Gastroesophageal sphincter (tissue), 4 donors: ENCODE results near the gene MYLK4. TPM values are rescaled to one million over a fixed set of nuclear protein-coding genes. Genes with fewer than 3 reads are reported as not detected.

Source experiments
- ATAC-seq: fragments of 150-250 bp; one replicate; pipeline ENCODE4 v1.9.1; 2016; ENCODE audit warnings: mild to moderate bottlenecking, moderate library complexity
- H3K27ac ChIP-seq, 4 donors: fragments of 200-600 bp; sonication (generic) in 3 of 4; 1 replicate in 3 of 4; 2 replicates in 1 of 4; pipeline ENCODE4 v1.5.1; 2016 to 2019
- H3K27me3 ChIP-seq: fragments of 200-600 bp; sonication (generic); one replicate; pipeline ENCODE4 v1.5.1; 2019
- H3K36me3 ChIP-seq, 2 donors: fragments of 200-600 bp; sonication (generic); one replicate each; pipeline ENCODE4 v1.5.1; 2019; ENCODE audit warnings: control low read depth in 1 of 2
- H3K4me1 ChIP-seq, 3 donors: fragments of 200-600 bp; sonication (generic); 1 replicate in 2 of 3; 2 replicates in 1 of 3; pipeline ENCODE4 v1.5.1; 2016 to 2019; ENCODE audit warnings: control low read depth in 2 of 3
- H3K4me3 ChIP-seq, 2 donors: fragments of 200-600 bp; sonication (generic); one replicate each; pipeline ENCODE4 v1.5.1; 2019; ENCODE audit warnings: mild to moderate bottlenecking in 1 of 2, moderate library complexity in 1 of 2
- H3K9me3 ChIP-seq, 3 donors: fragments of 200-600 bp; sonication (generic); one replicate each; pipeline ENCODE4 v1.5.1; 2017 to 2019; ENCODE audit warnings: control low read depth in 2 of 3
- CTCF ChIP-seq, 4 experiments: fragments of 200-600 bp in 2 of 4; fragments of 450-650 bp in 2 of 4; sonication (generic) in 1 of 4; IDR thresholded peaks; one replicate each; pipeline ENCODE4 v1.5.1; 2017 to 2019; ENCODE audit warnings: antibody characterized with exemption in 4 of 4, mild to moderate bottlenecking in 2 of 4, moderate library complexity in 2 of 4
- EP300 ChIP-seq: sonication (generic); formaldehyde crosslinking; IDR thresholded peaks from one replicate; pipeline ENCODE4 v1.6.1; 2017; ENCODE audit warnings: antibody characterized with exemption, mild to moderate bottlenecking
- POLR2A ChIP-seq, 2 donors: fragments of 450-650 bp; IDR thresholded peaks; one replicate each; pipeline ENCODE4 v1.6.1; 2017; ENCODE audit warnings: antibody characterized with exemption in 2 of 2, mild to moderate bottlenecking in 2 of 2, moderate library complexity in 1 of 2
- POLR2AphosphoS5 ChIP-seq: sonication (generic); formaldehyde crosslinking; IDR thresholded peaks from one replicate; pipeline ENCODE4 v1.6.1; 2017; ENCODE audit warnings: antibody characterized with exemption
- WGBS, 2 donors: methylation state at CpG; one replicate each; pipeline ENCODE4 v1.1.5; 2018; ENCODE audit warnings: low coverage in 1 of 2; 5-methylcytosine and 5-hydroxymethylcytosine counted together
- total RNA-seq, 4 donors: library from RNA; depleted of rRNA; stranded (reverse); fragments of >200 nt; gene quantifications; one replicate each; pipeline ENCODE4 v1.1.0, GENCODE V29; 2016

MYLK4 gene
- total RNA-seq, 4 donors from 2014 or later = 0.31 to 1.2 (median 0.56) TPM

GRCh38 chr6:2632976-2633584 is 117.6 kb downstream of the MYLK4 start:
- 78 to 79% methylated on average over 6 to 9 of the region's 11 CpGs for WGBS, 2 donors
- ATAC-seq = no peak
- H3K36me3 ChIP-seq = no peaks in the 10 kb centered on the region
- H3K9me3 ChIP-seq = no peaks in the 10 kb centered on the region
- H3K4me3 ChIP-seq = no peak overlapping the region
- peak overlapping the region in 3 of 4 donors; percentile 76 to 83 (median 81) for H3K27ac ChIP-seq
- H3K27me3 ChIP-seq = no peaks in the 10 kb centered on the region
- TF ChIP-seq POLR2A (IDR thresholded peaks at IDR 0.05) = no peak
- no peak for TF ChIP-seq CTCF (IDR thresholded peaks at IDR 0.05)
- TF ChIP-seq EP300 = no peak
- TF ChIP-seq POLR2AphosphoS5 = no peak
- H3K4me1 ChIP-seq = peaks cover 0 to 49% (median 21%) of the 10 kb centered on the region in 3 donors

- no peak overlapping the region for H3K4me3 ChIP-seq
- TF ChIP-seq POLR2AphosphoS5 (peak; percentile 79), CTCF (IDR thresholded peaks at IDR 0.05) (no peak)
- WGBS, 2 donors = 0 to 60% methylated on average over 2 to 4 of the region's 10 CpGs
- H3K9me3 ChIP-seq = no peaks in the 10 kb centered on the region
- no peaks in the 10 kb centered on the region for H3K27me3 ChIP-seq
- H3K4me1 ChIP-seq = peaks cover 0 to 49% (median 21%) of the 10 kb centered on the region in 3 donors
- ATAC-seq = no peak
- H3K27ac ChIP-seq = peak overlapping the region in 3 of 4 donors; percentile 76 to 83 (median 81)
- no peaks in the 10 kb centered on the region for H3K36me3 ChIP-seq
Measured at GRCh38 chr6:2632368-2632767, 118.4 kb downstream of the MYLK4 start.

- peak overlapping the region in 3 of 4 donors; percentile 28 to 46 (median 41) for H3K27ac ChIP-seq
- no peak for ATAC-seq
- 46 to 67% methylated on average over 2 to 11 of the region's 14 CpGs for WGBS, 2 donors
Measured at GRCh38 chr6:2630891-2631571, 119.7 kb downstream of the MYLK4 start.

GRCh38 chr6:2630359-2630758 is 120.4 kb downstream of the MYLK4 start:
- no peaks in the 10 kb centered on the region for H3K36me3 ChIP-seq
- no peak overlapping the region for H3K4me3 ChIP-seq
- no peaks in the 10 kb centered on the region for H3K9me3 ChIP-seq
- ATAC-seq = peak; percentile 6
- H3K27ac ChIP-seq = peak overlapping the region in 2 of 4 donors; percentile 41 to 46
- no peaks in the 10 kb centered on the region for H3K27me3 ChIP-seq
- TF ChIP-seq CTCF (IDR thresholded peaks at IDR 0.05) (no peak), POLR2AphosphoS5 (peak; percentile 89), EP300 (no peak)
- H3K4me1 ChIP-seq = peaks cover 0 to 46% (median 21%) of the 10 kb centered on the region in 3 donors
- WGBS, 2 donors = 44 to 50% methylated on average over 6 of the region's 6 CpGs

More at GRCh38 chr6:2630891-2631571, 119.7 kb downstream of the MYLK4 start:
- no peaks in the 10 kb centered on the region for H3K27me3 ChIP-seq
- no peak for TF ChIP-seq EP300
- TF ChIP-seq POLR2A (IDR thresholded peaks at IDR 0.05) = no peak
- TF ChIP-seq POLR2AphosphoS5 = no peak
- no peak for TF ChIP-seq CTCF (IDR thresholded peaks at IDR 0.05)
- H3K4me3 ChIP-seq = no peak overlapping the region
- H3K4me1 ChIP-seq = peaks cover 0 to 49% (median 21%) of the 10 kb centered on the region in 3 donors
- no peaks in the 10 kb centered on the region for H3K36me3 ChIP-seq
- no peaks in the 10 kb centered on the region for H3K9me3 ChIP-seq

- no peaks in the 10 kb centered on the region for H3K27me3 ChIP-seq
- peaks cover 0 to 8% (median 0%) of the 10 kb centered on the region in 3 donors for H3K4me1 ChIP-seq
- ATAC-seq = no peak
- H3K27ac ChIP-seq = no peak overlapping the region
- no peak overlapping the region for H3K4me3 ChIP-seq
- 73 to 79% methylated on average over 7 of the region's 7 CpGs for WGBS, 2 donors
- no peaks in the 10 kb centered on the region for H3K9me3 ChIP-seq
- TF ChIP-seq POLR2A (IDR thresholded peaks at IDR 0.05) = no peak
- TF ChIP-seq POLR2AphosphoS5 = no peak
- no peak for TF ChIP-seq CTCF (IDR thresholded peaks at IDR 0.05)
- TF ChIP-seq EP300 = no peak
- no peaks in the 10 kb centered on the region for H3K36me3 ChIP-seq
Measured at GRCh38 chr6:2626401-2626800, 124.3 kb downstream of the MYLK4 start.
